ENCODE results near the gene GRIA4.
"Not testable (repeated sequence)": the region's sequence is repeated elsewhere in the genome, so short reads cannot be mapped to it uniquely, and the experiment has no call there.

The GRIA4 gene

DNA sequence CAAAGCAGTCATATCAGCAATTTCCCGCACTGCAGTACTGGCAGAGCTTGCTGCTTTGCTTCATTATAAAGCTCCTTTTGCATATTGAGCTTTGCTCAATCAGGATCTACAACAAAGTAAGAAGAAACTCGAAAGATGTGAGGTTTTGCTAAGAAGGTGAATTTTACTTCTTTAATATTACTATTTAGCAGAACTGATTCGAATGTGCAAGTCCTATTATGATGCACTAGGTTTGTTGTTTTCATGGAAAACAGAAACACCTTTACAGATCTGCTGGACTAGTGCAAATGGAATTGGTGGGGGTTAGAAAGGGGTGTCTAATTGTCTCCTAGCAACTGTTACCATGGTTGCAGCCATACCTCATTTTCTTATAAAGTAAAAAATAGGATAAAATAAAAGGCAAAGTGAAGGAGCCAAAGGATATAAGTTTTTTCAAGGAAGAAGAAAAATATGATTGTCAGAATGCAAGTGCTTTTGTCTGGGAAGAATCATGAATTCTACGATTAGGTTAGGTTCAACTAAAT lies 259.0 kb downstream of the GRIA4 start:
- no peak for DNase-seq

DNA sequence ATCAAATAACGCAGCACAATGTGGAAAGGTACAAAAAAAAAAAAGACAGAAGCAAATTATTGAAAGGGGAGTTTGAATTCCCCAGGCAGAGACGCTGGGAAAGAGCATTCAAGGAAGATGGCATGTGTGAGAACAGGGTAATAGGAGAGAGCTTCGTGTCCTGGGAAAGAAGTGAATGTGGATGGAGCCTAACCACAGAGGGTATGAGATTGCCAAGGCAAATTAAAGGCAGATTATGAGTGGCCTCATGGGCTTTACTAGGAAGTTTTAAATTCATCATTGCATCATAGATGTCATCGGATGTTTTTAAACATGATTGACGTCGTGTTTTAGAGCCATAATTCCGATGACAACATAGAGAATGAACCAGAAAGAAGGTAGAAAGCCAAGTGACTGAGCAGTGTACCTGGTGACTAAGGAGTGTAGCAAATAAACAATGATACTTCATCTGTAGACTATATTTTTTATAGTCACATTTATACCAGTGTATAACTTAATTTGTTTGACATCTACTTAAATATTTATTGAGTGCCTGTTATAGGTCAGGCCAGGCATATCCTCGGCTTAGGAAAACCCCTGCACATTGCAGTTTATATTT lies 260.7 kb downstream of the GRIA4 start:
- DNase-seq: no peak

DNA sequence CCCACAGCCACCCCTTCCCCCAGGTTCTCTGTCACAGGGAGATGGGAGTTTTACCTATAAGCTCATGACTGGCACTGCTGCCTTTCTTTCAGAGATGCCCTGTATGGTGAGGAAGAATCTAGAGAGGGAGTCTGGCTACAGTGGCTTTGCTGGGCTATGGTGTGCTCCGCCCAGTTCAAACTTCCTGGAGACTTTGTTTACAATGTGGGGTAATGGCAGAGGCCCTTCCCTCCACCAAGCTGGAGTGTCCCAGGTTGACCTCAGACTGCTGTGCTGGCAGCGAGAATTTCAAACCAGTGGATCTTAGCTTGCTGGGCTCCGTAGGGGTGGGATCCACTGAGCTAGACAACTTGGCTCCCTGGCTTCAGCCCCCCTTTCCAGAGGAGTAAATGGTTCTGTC lies 268.6 kb downstream of the GRIA4 start:
- DNase-seq: no peak

DNA sequence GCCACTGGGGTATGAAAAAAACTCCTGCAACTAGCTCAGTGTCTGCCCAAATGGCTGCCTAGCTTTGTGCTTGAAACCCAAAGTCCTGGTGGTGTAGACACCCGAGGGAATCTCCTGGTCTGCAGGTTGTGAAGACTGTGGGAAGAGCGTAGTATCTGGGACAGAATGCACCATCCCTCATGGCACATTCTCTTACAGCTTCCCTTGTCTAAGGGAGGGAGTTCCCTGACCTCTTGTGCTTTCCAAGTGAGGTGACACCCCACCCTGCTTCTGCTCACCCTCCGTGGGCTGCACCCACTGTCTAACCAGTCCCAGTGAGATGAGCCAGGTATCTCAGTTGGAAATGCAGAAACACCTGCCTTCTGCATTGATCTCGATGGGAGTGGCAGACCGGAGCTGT lies 269.1 kb downstream of the GRIA4 start:
- not testable (repeated sequence) for DNase-seq

DNA sequence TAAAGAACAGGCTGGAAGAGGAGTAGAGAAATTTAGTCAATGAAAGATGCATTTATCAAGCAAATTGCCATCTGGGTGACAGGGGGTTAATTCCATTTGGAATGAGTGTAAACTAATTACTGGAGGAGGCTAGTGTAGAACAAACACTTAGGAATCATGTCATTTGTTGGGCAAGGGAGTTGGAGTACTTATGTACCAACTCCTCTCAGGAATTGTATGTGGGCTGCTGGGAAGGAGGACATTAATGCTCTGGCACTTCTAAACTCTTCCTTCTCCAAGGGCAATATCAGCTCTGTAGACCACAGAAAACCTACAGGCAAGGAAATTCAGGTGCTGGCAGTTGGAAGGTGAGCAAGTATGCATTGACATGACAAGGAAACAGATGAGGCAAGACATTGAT lies 271.2 kb downstream of the GRIA4 start:
- no peak for DNase-seq

DNA sequence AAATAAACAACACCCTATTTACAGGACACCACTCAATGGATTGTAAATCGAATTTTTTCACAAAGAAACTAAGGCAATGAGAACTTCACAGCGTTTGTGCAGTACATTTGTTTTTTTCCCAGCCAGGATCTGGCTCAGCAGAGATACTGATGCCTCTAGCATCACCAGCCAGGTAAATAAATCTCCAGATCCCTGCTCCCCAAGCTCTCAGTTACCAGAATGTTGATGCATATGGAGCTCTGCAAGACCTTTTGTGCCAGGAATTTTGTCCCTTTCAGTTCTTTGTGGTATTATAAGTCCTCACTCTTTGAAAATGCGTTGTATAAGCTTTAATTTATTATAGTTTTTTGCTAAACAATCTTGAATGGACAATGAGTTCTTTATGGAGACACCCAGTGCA lies 274.6 kb downstream of the GRIA4 start:
- DNase-seq: no peak

DNA sequence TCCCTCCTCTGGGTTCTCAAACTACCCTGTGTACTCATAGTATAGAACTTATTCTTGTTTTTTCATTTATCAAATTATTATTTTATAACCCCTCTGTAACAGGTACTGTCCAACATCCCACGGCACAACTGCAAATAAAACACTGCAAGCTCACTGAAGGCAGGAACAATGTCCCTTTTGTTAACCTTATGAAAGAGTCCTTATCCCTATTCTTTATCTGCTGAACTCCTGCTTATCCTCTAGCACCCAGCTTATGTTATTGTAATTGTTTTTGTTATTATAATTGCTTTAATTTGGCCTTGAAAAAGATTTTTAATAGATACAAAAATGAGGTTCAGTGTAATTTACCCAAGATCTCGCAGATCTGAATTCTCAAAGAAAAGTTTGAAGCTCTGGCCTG lies 281.8 kb downstream of the GRIA4 start:
- no peak for DNase-seq

DNA sequence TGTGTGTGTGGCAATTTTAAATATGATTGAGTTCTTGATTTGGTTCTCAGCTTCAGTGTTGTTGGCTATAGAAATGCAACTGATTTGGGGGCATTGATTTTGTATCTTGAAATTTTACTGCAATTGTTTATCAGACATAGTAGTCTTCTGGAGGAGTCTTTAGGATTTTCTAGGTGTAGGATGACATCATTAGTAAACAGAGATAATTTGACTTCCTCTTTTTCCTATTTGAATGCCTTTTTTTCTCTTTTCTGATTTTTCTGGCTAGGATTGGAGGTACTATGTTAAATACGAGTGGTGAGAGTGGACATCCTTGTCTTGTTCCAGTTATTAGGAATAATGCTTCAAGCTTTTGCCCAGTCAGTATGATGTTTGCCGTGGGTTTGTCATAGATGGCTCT lies 287.3 kb downstream of the GRIA4 start:
- no peak for DNase-seq

DNA sequence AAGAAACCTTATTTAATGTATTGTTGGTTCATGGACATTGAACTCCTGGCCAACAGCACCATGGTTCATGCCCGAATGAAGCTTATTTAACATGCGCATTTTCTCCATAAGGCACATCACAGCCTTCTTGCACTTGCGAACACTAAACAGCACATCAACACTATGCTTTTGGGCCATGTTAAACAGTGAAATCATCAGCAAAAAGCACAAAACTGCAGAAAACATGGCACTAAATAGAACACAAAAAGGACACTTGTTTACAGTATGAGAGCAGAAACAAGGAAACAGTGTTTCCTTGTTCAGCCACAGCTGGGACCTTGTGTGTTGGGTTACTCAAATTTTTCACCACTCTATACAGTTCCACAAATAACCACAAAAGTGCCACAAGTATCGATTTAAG lies 289.9 kb downstream of the GRIA4 start:
- DNase-seq: no peak

DNA sequence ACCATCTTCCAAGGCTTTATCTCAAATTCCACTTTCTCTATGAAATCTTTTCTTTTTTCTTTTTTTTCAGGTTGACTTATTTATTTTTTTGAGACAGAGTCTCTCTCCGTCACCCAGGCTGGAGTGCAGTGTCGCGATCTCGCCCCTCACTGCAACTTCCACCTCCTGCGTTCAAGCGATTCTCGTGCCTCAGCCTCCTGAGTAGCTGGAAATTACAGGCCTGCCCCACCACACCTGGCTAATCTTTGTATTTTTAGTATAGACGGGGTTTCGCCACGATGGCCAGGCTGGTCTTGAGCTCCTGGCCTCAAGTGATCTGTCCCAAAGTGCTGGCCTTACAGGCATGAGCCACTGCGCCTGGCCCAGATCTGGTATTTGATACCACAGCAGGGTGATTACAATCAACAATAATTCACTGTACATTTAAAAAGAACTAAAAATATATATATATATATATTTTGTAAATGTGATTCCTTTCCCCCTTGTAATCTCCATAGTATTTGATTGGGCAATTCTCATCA lies 290.7 kb downstream of the GRIA4 start:
- no peak for DNase-seq

DNA sequence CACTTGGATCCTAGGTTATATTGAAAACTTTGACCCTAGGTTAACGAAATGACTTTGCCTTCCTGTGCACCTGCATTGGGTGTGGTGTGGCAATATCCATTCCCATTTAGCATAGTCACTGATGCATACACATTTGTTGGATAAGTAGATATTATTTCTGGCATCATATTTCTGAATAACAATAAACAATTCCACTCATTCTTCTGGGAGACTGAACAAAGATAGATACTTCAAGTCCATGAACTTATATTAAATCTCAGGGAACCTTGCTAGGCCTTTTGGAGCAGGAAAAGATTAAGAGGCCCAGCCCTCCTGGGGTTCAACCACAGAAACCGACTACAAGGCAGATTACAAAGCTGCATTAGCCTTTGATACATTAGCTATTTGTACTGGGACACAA lies 293.2 kb downstream of the GRIA4 start:
- DNase-seq: no peak

DNA sequence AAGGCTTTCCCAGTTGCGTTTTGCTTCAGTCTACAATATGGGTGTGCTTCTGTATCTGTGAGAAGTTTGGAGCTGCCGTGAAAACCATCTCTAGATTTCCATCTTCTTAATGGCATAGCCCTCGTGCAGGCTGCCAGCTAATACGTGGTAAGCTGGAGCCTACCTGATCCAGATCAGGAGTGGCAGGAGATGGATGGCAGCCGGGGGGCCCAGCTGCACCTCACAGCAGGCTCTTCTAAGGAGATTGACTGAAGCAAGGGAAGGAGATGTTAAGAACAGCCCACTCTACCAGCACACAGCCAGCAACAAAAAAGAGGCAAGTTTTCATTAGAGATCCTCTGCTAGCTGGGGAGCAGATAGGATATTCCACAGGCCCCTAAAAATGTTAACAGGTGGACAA lies 296.6 kb downstream of the GRIA4 start:
- no peak for DNase-seq

DNA sequence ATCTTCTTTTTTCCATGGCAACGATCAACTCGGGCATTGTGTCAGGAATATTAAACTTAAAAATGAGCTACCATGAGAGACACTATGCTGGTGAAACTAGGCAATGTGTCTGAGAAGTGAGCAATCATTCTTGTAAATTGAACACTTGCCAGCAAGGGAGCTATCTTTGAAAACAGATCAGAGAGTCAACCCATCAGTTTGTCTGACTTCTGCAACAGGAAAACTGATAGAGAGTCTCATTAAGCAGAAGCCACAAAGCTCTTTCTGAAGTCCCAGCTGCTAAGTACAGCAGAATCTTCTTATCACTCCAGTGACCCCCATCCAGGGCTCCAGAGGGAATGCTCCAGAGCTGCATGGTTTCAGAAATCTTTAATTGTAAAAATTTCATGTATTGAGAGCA lies 297.4 kb downstream of the GRIA4 start:
- no peak for DNase-seq

DNA sequence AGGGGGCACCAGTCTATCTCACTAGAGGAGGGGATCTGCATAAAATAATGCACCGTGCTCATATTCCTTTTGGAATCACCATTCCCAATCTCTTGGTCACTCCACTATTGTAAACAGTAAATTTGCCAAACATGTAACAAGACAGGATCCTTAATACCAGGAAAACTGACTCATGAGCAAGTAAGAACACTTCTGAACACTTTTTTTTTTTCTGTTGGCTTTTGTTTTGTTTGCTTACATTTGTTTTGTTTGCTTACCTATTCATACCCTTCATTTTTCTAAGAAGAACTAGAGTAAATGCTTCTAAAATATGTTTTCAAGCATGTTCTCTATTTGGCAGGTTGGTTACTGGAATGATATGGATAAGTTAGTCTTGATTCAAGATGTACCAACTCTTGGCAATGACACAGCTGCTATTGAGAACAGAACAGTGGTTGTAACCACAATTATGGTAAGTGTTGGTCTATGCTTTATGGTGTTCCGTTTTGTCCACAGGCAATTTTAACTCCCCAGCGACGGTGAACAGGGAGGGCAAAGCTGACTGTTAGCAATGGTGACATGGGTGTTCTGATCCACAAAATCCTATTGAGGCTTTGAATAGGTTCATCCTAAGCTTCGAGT lies 300.3 kb downstream of the GRIA4 start:
- DNase-seq: no peak

DNA sequence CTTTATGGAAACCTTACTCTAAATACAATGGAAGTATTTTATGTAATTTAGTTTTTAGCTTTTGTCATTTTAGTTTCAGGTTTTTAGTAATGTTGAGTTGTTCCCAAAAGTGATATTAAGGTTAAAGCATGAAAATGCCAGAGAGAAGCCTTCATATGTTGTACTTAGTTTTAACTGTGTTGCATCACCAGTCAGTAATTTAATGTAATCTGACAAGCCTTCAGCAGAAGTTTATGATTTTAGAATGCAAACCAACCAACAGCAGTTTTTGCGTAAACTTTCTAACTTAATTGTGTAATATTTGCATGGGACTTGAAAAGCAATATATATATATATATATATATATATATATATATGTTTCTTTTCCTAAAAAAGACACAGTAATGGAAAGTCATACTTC lies 301.6 kb downstream of the GRIA4 start:
- no peak for DNase-seq

DNA sequence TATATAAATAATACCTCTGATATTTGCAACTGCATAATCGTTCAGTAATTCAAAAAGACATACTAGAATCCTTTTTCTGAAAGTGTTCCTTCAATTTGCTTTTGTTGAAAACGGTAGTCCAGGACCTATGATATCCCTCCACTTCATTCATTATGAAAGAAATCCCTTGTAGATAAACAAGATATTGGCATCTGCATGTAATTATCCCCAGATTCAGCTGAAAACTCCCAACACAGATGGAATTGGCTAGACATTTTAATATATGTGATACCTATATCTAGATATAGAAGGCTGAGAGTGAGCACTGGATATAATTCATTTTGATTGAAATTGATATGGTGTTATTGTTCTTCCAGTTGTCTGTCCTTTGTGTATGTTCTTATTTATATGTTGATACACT lies 302.8 kb downstream of the GRIA4 start:
- DNase-seq: no peak

DNA sequence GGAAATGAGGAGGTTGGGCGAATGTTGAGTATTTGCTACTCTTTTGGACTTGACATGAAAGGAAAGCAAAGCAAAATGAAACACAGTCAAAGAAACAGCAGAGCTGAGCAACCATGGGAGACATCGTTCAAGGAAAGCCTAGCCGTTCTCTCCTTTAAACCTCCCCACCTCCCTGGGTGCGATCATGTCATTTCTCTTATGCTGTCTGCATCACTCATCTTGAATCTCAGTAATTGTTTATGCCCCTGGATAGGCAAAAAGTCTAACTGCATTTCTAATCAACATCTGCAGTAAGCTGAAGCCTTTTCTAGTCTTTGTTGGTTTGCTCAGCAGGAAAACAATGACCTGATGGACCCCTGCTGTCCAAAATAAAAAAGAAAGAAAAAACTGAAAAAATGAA lies 305.1 kb downstream of the GRIA4 start:
- no peak for DNase-seq

DNA sequence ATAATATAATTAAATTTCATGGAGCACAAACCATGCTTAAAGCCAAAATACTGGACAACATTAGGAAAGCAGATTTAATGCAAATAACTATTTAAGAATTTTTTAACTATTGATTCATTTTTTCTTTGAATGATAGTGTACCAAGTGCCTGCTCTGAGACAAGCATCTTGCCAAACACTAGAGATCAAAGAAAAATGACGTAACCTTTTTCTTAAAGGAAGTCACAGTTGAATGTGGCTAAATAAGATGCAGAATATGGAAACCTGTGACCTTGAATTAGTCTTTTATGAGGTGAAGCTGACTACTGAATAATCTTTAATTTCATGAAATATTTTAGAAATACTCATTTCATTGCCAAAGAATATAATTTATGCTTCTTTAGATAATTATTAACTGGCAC lies 308.2 kb downstream of the GRIA4 start:
- DNase-seq: no peak

DNA sequence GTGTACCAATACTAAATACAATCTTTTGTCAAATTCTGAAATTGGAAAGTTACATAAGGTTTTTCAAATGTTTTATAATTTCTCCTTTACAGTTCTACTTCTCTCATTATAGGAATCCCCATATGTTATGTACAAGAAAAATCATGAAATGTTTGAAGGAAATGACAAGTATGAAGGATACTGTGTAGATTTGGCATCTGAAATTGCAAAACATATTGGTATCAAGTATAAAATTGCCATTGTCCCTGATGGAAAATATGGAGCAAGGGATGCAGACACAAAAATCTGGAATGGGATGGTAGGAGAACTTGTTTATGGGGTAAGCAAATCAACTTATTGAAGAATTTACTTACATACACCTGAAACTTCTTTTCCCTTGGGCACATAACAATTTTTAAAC lies 308.7 kb downstream of the GRIA4 start:
- no peak for DNase-seq

DNA sequence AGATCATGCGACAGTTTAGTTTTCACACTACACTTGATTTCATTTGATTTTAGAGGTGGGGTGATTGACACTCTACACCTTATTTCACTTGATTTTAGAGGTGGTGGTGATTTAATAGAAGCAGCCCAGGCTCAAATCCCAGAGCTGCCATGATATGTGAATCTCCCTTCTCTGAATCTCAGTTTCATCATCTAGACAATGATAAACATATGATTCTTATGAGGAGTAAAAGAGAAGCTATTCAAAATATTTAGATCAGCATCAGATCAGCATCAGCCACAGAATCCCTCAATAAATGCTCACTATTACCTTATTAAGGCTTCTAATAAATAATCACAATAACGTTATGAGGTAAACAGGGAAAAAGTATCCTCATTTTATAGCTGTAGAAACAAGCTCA lies 313.4 kb downstream of the GRIA4 start:
- no peak for DNase-seq

DNA sequence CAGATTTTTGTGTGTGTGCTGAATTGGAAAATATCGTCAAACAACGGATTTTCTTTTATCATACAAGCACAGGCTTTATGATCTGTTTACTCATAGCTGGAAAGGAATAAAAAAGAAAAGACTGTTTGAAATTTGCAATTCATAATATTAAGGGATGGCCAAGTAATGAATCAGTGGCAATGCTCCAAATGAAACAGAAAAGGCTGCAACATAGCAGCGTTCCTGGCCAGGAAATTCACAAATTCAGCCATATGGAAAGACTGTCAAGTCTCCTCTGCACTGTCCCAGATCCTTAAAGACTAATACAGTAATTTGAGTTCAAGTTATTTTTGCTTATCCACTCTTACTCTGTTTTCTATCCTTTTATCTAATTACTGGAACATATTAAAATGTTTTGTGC lies 313.9 kb downstream of the GRIA4 start:
- DNase-seq: no peak

DNA sequence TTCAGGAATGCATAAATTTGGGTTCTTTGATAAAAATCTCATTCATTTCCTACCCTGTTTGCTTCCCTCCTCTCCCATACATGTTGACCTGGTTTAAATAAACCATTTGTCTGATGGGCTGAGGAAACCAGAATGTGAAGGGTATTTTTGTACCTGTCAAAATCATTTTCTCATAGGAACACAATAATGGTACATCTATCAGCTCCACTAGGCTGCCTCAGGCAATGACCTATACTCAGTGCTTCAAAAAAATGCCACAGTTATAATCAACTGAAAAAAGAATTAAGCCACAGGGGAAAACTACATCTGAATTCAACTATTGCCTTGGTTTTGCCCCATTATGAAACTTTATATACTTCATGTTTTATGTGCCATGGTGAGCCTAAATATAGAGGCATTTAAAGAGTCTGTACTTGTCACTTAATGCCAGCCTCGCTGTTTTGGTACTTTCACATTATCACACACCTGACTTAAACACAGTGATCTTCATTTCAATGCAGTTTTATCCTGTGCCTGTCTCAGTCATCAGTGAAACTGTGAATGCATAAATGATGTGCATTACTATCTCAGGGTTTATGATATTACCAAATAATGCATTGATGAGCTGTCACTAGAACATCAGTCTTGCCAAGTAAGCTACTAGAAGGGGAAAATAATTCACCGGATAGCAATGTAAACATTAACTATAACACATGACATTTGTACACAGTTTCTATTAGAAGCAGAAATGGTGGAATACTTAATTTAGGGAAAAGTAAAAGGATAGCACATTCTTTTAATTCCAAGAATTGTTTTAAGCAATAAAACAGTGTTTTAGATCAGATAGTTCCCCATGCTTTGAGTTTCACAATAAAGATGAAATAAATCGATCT lies 319.4 kb downstream of the GRIA4 start:
- no peak for DNase-seq

DNA sequence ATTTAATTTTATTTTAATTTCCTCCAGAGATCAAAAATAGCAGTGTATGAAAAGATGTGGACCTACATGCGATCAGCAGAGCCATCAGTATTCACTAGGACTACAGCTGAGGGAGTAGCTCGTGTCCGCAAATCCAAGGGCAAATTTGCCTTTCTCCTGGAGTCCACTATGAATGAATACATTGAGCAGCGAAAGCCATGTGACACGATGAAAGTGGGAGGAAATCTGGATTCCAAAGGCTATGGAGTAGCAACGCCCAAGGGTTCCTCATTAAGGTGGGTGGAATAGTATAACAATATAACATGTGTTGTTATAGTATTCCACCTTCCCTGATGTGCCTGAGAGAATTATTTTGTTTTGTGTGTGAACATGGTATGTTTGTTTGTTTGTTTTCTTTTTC lies 323.8 kb downstream of the GRIA4 start:
- no peak for DNase-seq

DNA sequence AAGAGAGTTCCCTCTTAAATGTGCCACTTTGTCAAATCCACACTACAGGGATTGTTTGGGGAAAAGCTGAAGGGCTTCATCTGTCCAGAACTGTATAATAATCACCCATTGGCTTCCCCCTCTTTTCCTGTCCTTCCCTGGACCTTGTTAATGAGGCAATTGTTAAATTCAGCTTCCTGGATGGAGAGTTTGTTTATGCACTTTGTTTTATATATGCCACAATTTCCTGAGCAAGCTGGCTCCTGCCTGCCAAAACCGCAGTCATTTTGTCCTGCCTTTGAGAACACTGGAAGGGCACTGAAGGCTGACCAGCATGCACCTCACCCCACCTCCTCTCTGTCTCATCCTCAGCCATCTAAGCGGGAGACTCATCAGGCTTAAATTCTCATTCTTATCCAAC lies 325.9 kb downstream of the GRIA4 start:
- DNase-seq: peak in 1 of 2 experiments; percentile 52

Data from SW 1271 (cell line).